ENCODE results near the gene PCDHGA1.

PCDHGA1 gene

DNA sequence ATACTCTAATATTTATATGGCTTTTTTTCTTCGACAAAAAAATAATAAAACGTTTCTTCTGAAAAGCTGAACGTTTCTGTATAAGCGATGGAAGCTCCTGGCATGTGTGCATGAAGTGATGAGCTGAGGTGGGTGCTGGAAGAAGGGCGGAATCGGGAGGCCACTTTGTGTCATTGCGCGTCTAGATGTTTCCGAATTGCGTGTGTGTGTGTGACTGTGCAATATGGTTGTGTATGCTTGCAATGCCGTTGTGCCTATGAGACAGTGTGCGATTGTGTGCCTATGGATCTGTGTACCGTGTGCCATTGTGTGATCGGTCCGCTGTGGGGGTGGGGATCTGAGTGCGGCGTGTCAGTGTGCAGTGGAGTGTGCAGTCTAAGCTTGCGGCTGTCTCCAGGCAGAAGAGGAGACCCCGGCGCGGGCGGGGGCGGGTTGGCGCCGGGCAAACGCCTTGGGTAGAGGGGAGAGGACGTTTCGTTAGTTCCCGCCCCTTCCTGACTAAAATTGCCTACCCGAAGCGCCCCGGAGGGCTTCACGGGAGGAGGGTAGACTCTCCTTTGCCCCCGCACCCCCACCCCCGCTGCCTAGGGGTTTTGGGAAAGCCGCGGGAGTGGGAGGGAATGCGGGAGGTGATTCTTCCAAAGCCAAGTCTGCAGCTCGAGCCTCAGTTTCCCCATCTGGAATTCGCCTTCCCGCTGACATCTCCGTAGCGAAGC, 182.8 kb downstream of the PCDHGA1 start:
- no peak overlapping the region for H3K27ac ChIP-seq
- no peak for TF ChIP-seq ZFX (IDR thresholded peaks at IDR 0.05; ENCODE audit: borderline replicate concordance)
- TF ChIP-seq, protein P1, sequence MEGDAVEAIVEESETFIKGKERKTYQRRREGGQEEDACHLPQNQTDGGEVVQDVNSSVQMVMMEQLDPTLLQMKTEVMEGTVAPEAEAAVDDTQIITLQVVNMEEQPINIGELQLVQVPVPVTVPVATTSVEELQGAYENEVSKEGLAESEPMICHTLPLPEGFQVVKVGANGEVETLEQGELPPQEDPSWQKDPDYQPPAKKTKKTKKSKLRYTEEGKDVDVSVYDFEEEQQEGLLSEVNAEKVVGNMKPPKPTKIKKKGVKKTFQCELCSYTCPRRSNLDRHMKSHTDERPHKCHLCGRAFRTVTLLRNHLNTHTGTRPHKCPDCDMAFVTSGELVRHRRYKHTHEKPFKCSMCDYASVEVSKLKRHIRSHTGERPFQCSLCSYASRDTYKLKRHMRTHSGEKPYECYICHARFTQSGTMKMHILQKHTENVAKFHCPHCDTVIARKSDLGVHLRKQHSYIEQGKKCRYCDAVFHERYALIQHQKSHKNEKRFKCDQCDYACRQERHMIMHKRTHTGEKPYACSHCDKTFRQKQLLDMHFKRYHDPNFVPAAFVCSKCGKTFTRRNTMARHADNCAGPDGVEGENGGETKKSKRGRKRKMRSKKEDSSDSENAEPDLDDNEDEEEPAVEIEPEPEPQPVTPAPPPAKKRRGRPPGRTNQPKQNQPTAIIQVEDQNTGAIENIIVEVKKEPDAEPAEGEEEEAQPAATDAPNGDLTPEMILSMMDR (IDR thresholded peaks at IDR 0.05), result no peak

DNA sequence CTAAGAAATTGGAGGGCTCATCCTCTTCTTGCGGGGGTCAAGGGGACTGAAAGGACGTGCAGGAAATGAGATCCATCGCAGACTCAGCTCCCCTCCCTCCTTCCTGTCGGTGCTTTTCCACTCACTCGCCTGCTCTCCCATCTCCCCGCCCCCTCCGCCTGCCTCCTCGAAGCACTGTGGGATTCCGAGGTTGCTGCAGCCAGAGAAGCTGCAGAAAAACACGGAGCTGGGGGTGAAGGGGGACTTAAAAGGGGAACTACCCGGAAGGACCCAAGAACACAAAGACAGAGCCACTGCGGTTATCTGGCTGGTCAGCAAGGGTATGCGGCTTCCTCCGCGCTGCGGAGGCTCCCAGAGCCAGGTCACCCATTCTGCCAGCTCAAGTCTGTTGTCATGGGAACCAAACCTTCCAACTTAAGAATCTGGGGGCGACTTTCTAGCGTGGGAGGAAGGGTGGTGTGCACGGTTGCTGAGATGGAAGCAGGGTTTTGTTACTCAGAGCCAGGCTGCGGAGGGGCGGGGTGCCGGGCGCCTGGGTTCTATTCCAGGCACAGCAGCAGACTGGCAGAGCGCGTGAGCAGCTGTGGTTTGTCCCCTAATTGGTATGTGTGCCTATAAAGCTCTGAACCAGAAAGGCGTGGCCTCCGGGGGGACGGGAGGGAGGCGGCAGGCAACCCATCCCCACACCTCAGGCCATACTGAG, 183.5 kb downstream of the PCDHGA1 start:
- H3K27ac ChIP-seq, result no peak overlapping the region
- TF ChIP-seq, protein P1 (IDR thresholded peaks at IDR 0.05), result no peak

DNA sequence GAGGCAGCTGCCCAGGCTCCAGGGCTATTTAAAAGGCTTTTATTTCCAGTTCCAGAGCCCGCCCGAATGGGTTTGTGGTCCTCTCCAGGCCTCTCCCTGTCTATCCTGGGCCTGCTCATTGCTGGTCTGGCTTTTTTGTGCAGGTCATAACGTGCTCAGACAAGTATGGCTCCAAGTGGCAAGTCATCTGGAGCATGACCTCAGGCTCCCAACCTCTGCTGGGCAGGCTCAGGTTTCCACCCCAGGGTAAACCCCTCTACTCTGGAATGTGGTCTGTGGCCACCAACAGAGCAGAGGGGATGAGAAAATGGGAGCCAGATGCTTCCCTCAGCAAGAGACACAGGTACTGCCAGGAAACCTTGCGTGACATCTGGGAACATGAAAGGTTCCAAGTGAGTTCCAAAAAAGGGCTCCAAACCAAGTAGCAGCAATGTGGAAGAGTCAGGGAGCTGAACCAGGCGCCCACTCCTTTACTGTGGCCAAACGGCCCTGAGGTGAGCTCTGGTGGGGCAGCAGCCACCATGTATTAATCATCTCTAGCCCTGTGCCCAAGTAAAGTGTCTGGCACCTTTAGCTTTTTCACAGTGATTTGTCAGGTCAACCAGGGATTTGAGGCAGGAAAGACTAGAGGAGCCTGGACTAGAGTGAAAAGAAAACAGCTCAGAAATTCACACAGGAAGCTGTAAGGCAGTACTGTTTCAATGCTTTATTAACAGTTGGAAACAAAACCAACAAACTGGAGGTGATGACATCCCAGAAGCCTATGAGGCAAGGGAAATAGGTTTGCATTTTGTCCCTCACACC, 184.2 kb downstream of the PCDHGA1 start:
- H3K27ac ChIP-seq, result no peak overlapping the region
- TF ChIP-seq, protein P1 (IDR thresholded peaks at IDR 0.05), result no peak
- TF ChIP-seq ZFX (IDR thresholded peaks at IDR 0.05; ENCODE audit: borderline replicate concordance), result no peak

DNA sequence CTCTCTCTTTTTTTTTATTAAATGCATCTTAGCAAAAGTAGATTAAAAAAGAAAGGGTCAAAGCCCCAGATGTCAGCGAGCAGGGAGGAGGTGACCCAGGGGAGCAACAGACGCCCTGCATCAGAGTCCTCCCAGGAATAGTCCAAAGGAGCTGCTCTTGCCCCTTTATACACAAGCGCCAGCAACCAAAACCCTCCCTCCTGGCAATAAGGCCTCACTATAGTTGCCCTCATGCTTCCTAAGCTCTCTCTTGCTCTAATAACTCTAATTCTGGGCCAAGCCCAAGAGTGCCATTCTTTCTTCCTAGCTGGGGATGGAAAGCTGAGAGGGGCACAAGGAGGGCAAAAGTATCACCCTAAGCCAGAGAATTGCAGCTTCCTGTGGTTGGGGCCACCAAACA, 184.8 kb downstream of the PCDHGA1 start:
- no peak for TF ChIP-seq ZFX (IDR thresholded peaks at IDR 0.05; ENCODE audit: borderline replicate concordance)
- TF ChIP-seq, protein P1 (IDR thresholded peaks at IDR 0.05), result no peak
- H3K27ac ChIP-seq, result no peak overlapping the region

DNA sequence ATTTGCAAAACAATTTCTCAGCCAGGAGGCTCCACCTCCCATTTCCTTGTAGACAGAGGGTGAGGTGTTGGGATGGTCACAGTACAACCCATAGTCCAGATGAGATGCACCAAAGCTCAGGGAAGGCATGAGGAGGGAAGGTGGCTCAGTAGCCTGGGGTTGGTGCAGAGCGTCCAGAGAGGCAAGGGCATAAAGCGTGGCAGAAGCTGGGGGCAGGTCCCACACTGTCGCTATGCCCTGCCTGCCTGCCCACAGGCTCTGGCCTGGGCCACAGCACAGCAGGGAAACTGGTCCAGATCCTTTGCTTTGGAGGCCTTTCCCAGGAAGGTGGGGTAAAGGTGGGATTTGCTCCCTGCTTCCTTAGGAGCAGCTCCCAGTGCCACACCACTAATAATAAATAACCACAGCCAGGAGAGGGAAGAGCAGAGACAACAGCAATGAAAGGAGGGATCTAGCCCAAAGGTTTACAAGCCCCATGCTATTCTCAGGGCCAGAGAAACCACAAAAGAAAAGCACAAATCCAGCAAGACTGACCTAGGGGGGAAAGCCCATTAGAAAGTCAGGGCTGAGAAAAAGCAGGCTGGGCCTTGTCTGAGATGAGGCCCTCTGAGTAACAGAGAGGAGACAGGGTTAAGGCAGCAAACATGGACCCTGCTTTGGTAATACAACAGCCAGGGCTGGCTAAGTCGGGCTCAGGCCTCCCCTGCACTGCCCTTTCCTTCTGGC, 185.8 kb downstream of the PCDHGA1 start:
- TF ChIP-seq, protein P1 (IDR thresholded peaks at IDR 0.05), result no peak
- no peak for TF ChIP-seq ZFX (IDR thresholded peaks at IDR 0.05; ENCODE audit: borderline replicate concordance)
- no peak overlapping the region for H3K27ac ChIP-seq

DNA sequence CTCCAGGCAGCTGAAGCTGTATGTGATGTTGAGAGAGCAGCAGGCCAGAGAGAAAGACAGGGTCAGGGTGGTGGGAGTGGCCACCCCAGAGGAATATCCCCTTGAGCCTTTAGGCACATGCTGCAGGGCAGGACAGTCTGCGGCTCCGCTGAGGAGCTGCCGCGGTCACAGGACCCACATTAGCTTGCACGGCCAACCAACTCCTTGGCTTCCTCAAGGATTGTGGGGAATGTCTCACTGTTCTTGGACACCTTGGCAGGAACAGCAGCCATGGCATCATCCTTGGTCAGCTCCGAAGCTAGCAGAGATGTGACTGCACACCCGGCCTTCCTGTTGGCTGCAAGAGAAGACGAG, 186.3 kb downstream of the PCDHGA1 start:
- TF ChIP-seq, protein P1 (IDR thresholded peaks at IDR 0.05), result no peak
- no peak for TF ChIP-seq ZFX (IDR thresholded peaks at IDR 0.05; ENCODE audit: borderline replicate concordance)
- no peak overlapping the region for H3K27ac ChIP-seq

Data from 22Rv1 (cell line).